ENCODE results near the gene NEUROD1.
A peak's percentile ranks its signal among the peaks of the same experiment; 100 is the strongest.

Gene NEUROD1

GRCh38 chr2:181673173-181673572 lies 7.1 kb downstream of the NEUROD1 start:
- peak overlapping the region; percentile 1; the same call in 1 of the 2 replicates for H3K4me2 ChIP-seq (ENCODE audit: low read depth, low read length)
- no peaks in the 10 kb centered on the region for H3K9me3 ChIP-seq (replicated peaks; ENCODE audit: insufficient read depth, low read length)
- no peaks in the 10 kb centered on the region for H4K20me1 ChIP-seq (ENCODE audit: insufficient read depth, low read length)
- no peaks in the 10 kb centered on the region for H3K79me2 ChIP-seq (ENCODE audit: low read length)
- H3K9ac ChIP-seq (ENCODE audit: low read length), result no peak overlapping the region
- H3K27ac ChIP-seq (ENCODE audit: low read length), result no peak overlapping the region
- DNase-seq, result no peak
- no peak for TF ChIP-seq EZH2 (optimal IDR thresholded peaks at IDR 0.05; ENCODE audit: low read depth, low read length)
- TF ChIP-seq, protein P1, sequence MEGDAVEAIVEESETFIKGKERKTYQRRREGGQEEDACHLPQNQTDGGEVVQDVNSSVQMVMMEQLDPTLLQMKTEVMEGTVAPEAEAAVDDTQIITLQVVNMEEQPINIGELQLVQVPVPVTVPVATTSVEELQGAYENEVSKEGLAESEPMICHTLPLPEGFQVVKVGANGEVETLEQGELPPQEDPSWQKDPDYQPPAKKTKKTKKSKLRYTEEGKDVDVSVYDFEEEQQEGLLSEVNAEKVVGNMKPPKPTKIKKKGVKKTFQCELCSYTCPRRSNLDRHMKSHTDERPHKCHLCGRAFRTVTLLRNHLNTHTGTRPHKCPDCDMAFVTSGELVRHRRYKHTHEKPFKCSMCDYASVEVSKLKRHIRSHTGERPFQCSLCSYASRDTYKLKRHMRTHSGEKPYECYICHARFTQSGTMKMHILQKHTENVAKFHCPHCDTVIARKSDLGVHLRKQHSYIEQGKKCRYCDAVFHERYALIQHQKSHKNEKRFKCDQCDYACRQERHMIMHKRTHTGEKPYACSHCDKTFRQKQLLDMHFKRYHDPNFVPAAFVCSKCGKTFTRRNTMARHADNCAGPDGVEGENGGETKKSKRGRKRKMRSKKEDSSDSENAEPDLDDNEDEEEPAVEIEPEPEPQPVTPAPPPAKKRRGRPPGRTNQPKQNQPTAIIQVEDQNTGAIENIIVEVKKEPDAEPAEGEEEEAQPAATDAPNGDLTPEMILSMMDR (IDR thresholded peaks at IDR 0.05; ENCODE audit: low read length), result no peak
- TF ChIP-seq EZH2phosphoT487 (IDR thresholded peaks at IDR 0.05; ENCODE audit: low read length), result no peak
- H3F3A ChIP-seq (ENCODE audit: insufficient read depth, low read length), result no peaks in the 10 kb centered on the region
- no peaks in the 10 kb centered on the region for H3K27me3 ChIP-seq (replicated peaks; ENCODE audit: insufficient read depth, low read length)
- no peaks in the 10 kb centered on the region for H3K36me3 ChIP-seq (replicated peaks; ENCODE audit: insufficient read depth, low read length)
- H3K4me3 ChIP-seq (ENCODE audit: low read length), result no peak overlapping the region
- H3K4me1 ChIP-seq (ENCODE audit: low read length), result peaks cover 13% of the 10 kb centered on the region
- H3K9me2 ChIP-seq (replicated peaks; ENCODE audit: insufficient read depth, low read length), result no peaks in the 10 kb centered on the region
- H2AFZ ChIP-seq (ENCODE audit: low read length), result no peak overlapping the region

DNA sequence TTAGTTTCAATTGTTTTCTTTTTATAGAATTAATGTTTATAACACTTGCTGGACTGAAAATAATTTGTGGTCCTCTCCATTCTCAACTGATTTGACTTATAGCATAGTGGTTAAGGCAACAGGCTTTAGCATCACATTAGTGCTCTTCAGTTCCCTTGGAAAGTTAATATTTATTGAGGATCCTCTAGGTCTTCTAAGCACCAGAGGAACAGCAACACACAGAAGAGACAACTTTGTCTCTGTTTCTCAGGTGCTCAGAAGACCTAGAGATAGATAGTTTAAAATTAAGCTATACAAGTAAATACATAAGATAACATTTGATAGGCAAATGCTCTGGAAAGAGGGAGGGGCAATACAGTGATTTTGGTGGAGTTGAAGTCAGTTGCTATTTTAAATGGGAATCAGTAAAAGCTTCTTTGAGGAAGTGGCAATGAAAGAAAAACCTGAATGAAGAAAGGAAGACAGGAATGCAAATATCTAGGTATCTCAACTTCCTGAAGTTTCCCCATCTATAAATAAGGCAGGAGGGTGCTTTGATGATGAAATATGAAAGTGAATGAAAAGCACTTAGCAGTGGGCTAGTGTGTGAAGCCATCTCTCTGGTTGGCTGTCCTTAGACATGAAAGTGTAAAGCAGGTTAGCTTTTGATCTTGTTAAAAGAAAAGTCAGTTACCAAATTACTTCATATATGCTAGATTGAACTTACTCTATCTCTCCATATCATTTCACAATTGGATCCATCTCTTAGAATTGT lies 7.9 kb downstream of the NEUROD1 start:
- Histone ChIP-seq H3K4me3 (ENCODE audit: low read length) (no peak overlapping the region), H3K27me3 (replicated peaks; ENCODE audit: insufficient read depth, low read length) (no peaks in the 10 kb centered on the region), H4K20me1 (ENCODE audit: insufficient read depth, low read length) (no peaks in the 10 kb centered on the region), H2AFZ (ENCODE audit: low read length) (no peak overlapping the region), H3K4me1 (ENCODE audit: low read length) (peaks cover 13% of the 10 kb centered on the region), H3K9me3 (replicated peaks; ENCODE audit: insufficient read depth, low read length) (no peaks in the 10 kb centered on the region), H3F3A (ENCODE audit: insufficient read depth, low read length) (no peaks in the 10 kb centered on the region), H3K9me2 (replicated peaks; ENCODE audit: insufficient read depth, low read length) (no peaks in the 10 kb centered on the region), H3K36me3 (replicated peaks; ENCODE audit: insufficient read depth, low read length) (no peaks in the 10 kb centered on the region), H3K79me2 (ENCODE audit: low read length) (no peaks in the 10 kb centered on the region), H3K27ac (ENCODE audit: low read length) (no peak overlapping the region), H3K4me2 (ENCODE audit: low read depth, low read length) (peak overlapping the region; percentile 1; the same call in 1 of the 2 replicates), H3K9ac (ENCODE audit: low read length) (no peak overlapping the region)
- no peak for DNase-seq
- TF ChIP-seq, protein P1 (IDR thresholded peaks at IDR 0.05; ENCODE audit: low read length), result no peak
- no peak for TF ChIP-seq EZH2 (optimal IDR thresholded peaks at IDR 0.05; ENCODE audit: low read depth, low read length)
- TF ChIP-seq EZH2phosphoT487 (IDR thresholded peaks at IDR 0.05; ENCODE audit: low read length), result no peak

DNA sequence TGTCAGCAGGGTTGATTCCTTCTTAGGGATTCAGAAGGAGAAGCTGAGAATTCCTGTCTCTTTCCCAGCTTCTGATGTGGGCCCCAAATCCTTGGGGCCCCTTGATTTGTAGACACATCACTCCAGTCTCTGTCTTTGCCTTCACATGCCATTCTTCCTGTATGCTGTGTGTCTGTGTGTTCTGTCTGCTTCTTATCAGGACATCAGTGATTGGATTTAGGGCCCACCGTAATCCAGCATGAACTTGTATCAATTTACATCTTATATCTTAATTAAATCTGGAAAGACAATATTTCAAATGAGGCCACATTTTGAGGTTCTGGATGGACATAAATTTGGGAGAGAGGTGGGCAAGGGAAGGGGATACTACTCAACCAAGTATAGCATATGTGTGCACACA lies 9.7 kb downstream of the NEUROD1 start:
- H2AFZ ChIP-seq (ENCODE audit: low read length), result no peak overlapping the region
- no peaks in the 10 kb centered on the region for H3K27me3 ChIP-seq (replicated peaks; ENCODE audit: insufficient read depth, low read length)
- no peak for TF ChIP-seq EZH2phosphoT487 (IDR thresholded peaks at IDR 0.05; ENCODE audit: low read length)
- TF ChIP-seq, protein P1 (IDR thresholded peaks at IDR 0.05; ENCODE audit: low read length), result no peak
- no peak for TF ChIP-seq EZH2 (optimal IDR thresholded peaks at IDR 0.05; ENCODE audit: low read depth, low read length)
- H3K9ac ChIP-seq (ENCODE audit: low read length), result no peak overlapping the region
- no peak overlapping the region for H3K4me3 ChIP-seq (ENCODE audit: low read length)
- no peaks in the 10 kb centered on the region for H3K36me3 ChIP-seq (replicated peaks; ENCODE audit: insufficient read depth, low read length)
- H3F3A ChIP-seq (ENCODE audit: insufficient read depth, low read length), result no peaks in the 10 kb centered on the region
- H3K27ac ChIP-seq (ENCODE audit: low read length), result no peak overlapping the region
- H3K9me3 ChIP-seq (replicated peaks; ENCODE audit: insufficient read depth, low read length), result no peaks in the 10 kb centered on the region
- no peaks in the 10 kb centered on the region for H4K20me1 ChIP-seq (ENCODE audit: insufficient read depth, low read length)
- DNase-seq, result no peak
- H3K4me2 ChIP-seq (ENCODE audit: low read depth, low read length), result no peak overlapping the region
- no peaks in the 10 kb centered on the region for H3K79me2 ChIP-seq (ENCODE audit: low read length)
- H3K4me1 ChIP-seq (ENCODE audit: low read length), result peaks cover 13% of the 10 kb centered on the region
- H3K9me2 ChIP-seq (replicated peaks; ENCODE audit: insufficient read depth, low read length), result no peaks in the 10 kb centered on the region

Data from MM.1S (cell line).